ENCODE results near the gene LZTS3.

- TF ChIP-seq POLR2AphosphoS5 (IDR thresholded peaks at IDR 0.05; ENCODE audit: borderline replicate concordance, low read depth, low read length) (no peak), EZH2 (IDR thresholded peaks at IDR 0.05) (no peak), FOXP2 (optimal IDR thresholded peaks at IDR 0.05; ENCODE audit: control extremely low read depth, extremely low read length, insufficient read depth) (no peak)
Observed at GRCh38 chr20:3199206-3199605, 25.9 kb upstream of the LZTS3 start.

All from SK-N-MC (cell line).